ENCODE results near the gene DLL4.

Gene DLL4

DNA sequence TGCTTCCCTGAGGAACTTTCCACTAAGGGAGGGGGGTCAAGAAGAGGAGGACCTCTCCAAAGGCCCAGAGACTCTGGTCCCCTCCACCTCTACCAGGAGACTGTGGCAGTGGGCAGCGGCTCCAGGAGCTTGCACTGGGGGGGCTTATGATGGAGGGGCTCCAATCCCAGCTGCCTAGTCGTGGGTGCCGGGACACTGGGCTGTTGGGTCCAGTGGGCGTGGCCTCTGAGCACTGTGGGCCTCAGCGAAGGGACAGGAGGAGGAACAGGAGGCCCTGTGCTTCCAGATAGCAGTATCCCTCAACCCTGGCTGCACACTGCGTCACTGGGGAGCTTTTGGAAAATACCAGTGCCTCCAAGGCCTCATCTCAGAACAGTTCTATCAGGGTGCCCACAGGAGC lies 13.5 kb upstream of the DLL4 start:
- Histone ChIP-seq H3K27ac (no peak overlapping the region), H3K4me3 (ENCODE audit: low read depth, low read length) (no peak overlapping the region), H3K36me3 (no peaks in the 10 kb centered on the region), H3K27me3 (ENCODE audit: insufficient read depth, low read depth, severe bottlenecking) (no peaks in the 10 kb centered on the region), H3K9me3 (ENCODE audit: severe bottlenecking) (no peaks in the 10 kb centered on the region)
- DNase-seq = no peak
- TF ChIP-seq, protein P1, sequence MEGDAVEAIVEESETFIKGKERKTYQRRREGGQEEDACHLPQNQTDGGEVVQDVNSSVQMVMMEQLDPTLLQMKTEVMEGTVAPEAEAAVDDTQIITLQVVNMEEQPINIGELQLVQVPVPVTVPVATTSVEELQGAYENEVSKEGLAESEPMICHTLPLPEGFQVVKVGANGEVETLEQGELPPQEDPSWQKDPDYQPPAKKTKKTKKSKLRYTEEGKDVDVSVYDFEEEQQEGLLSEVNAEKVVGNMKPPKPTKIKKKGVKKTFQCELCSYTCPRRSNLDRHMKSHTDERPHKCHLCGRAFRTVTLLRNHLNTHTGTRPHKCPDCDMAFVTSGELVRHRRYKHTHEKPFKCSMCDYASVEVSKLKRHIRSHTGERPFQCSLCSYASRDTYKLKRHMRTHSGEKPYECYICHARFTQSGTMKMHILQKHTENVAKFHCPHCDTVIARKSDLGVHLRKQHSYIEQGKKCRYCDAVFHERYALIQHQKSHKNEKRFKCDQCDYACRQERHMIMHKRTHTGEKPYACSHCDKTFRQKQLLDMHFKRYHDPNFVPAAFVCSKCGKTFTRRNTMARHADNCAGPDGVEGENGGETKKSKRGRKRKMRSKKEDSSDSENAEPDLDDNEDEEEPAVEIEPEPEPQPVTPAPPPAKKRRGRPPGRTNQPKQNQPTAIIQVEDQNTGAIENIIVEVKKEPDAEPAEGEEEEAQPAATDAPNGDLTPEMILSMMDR (IDR thresholded peaks at IDR 0.05; ENCODE audit: low read depth, low read length) = no peak

GRCh38 chr15:40917585-40917984 lies 11.6 kb upstream of the DLL4 start:
- no peak for DNase-seq
- no peaks in the 10 kb centered on the region for H3K27me3 ChIP-seq (ENCODE audit: insufficient read depth, low read depth, severe bottlenecking)
- TF ChIP-seq, protein P1 (IDR thresholded peaks at IDR 0.05; ENCODE audit: low read depth, low read length) = no peak
- H3K27ac ChIP-seq = no peak overlapping the region
- H3K4me3 ChIP-seq (ENCODE audit: low read depth, low read length) = no peak overlapping the region
- no peaks in the 10 kb centered on the region for H3K36me3 ChIP-seq
- no peaks in the 10 kb centered on the region for H3K9me3 ChIP-seq (ENCODE audit: severe bottlenecking)

DNA sequence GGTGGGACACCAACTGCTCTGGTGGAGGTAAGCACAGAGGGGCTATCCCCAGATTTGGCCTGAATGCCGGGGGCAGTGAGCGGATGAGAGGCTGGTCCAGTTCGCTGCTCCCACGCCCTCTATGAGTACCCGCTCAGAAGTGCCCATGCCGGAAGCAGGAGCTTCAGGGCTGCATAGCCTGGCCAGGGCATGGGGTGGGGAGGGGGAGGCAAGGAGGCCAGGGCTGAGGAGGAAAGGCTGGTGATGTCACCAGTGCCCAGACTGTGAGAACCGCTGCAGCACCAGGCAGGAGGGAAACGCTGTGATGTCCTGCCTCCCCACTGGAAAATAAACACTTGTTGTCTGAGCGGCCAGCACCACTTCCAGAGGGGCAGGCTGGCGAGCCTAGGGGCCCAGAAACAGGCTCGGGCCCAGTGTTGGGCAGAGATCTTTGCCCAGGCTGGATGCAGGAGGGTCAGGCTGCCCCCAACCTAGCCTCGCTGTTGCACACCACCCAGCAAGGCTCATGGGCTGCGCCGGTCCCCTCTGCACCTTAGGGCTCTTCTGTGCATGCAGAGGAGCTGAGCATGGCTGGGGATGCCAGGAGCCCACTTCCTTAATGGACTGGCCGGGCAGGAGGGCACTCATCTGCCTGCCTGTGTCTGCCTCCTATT lies 10.9 kb upstream of the DLL4 start:
- Histone ChIP-seq H3K36me3 (no peaks in the 10 kb centered on the region), H3K4me3 (ENCODE audit: low read depth, low read length) (no peak overlapping the region), H3K27ac (no peak overlapping the region), H3K27me3 (ENCODE audit: insufficient read depth, low read depth, severe bottlenecking) (no peaks in the 10 kb centered on the region), H3K9me3 (ENCODE audit: severe bottlenecking) (no peaks in the 10 kb centered on the region)
- TF ChIP-seq, protein P1 (IDR thresholded peaks at IDR 0.05; ENCODE audit: low read depth, low read length) = no peak
- DNase-seq = no peak

DNA sequence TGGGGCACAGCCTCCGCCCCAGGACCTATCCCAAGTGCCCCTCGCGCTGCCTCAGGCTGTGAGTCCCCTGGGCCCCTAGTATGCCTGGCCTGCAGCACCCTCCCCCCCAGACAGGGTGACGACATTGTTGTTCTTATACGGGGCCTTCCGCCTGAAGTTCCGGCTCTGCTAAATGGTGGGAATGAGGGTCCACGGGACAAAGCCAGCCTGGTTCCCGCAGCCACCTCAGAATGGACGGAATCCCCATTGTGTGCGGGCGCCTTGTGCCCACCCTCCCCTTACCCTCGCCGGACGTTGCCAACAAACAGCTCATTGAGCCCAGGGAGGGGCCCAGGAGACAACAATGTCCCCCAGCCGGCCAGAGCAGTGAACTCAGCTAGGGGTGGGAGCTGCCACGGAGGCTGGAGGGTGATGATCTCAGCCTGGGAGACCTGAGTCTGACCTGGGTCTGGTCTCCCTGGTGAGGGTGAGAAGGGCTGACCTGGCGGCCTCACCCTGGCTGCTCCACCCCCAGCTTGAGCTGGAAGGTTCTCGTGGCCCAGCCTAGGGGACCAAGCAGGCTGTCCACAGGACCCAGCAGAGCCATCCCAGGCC lies 10.2 kb upstream of the DLL4 start:
- Histone ChIP-seq H3K27ac (no peak overlapping the region), H3K36me3 (no peaks in the 10 kb centered on the region), H3K4me3 (ENCODE audit: low read depth, low read length) (no peak overlapping the region), H3K27me3 (ENCODE audit: insufficient read depth, low read depth, severe bottlenecking) (no peaks in the 10 kb centered on the region), H3K9me3 (ENCODE audit: severe bottlenecking) (no peaks in the 10 kb centered on the region)
- no peak for DNase-seq
- TF ChIP-seq, protein P1 (IDR thresholded peaks at IDR 0.05; ENCODE audit: low read depth, low read length) = no peak

GRCh38 chr15:40921949-40922607 lies 7.1 kb upstream of the DLL4 start:
- H3K9me3 ChIP-seq (ENCODE audit: severe bottlenecking) = no peaks in the 10 kb centered on the region
- no peaks in the 10 kb centered on the region for H3K36me3 ChIP-seq
- TF ChIP-seq, protein P1 (IDR thresholded peaks at IDR 0.05; ENCODE audit: low read depth, low read length) = no peak
- H3K27ac ChIP-seq = no peak overlapping the region
- no peaks in the 10 kb centered on the region for H3K27me3 ChIP-seq (ENCODE audit: insufficient read depth, low read depth, severe bottlenecking)
- DNase-seq = no peak
- H3K4me3 ChIP-seq (ENCODE audit: low read depth, low read length) = no peak overlapping the region

Measured in WERI-Rb-1 (cell line).